Activated CD8-positive, alpha-beta T cell treated with anti-CD3 and anti-CD28 coated beads for 36 hours (primary cell): ENCODE measurements around the gene TTC23L. TPM values are rescaled to one million over a fixed set of nuclear protein-coding genes. Genes with fewer than 3 reads are reported as not detected.

Experiments used
- ATAC-seq: fragments of 200-7000 bp; cut with Tn5 transposase; one replicate; pipeline ENCODE4 v1.10.0; 2021; ENCODE audit warnings: mild to moderate bottlenecking, moderate library complexity
- CTCF ChIA-PET: fragments of 350-600 bp; sonication (Branson Sonifier 250); formaldehyde crosslinking; loops from one replicate; lab custom pipeline; 2021; ENCODE audit warnings: antibody characterized with exemption; lab: Charles Lee
- POLR2A ChIA-PET: fragments of 350-600 bp; sonication (Branson Sonifier 250); formaldehyde crosslinking; loops from one replicate; lab custom pipeline; 2021; ENCODE audit warnings: antibody characterized with exemption; lab: Charles Lee
- DNase-seq: peaks from one replicate; pipeline ENCODE4 v3.0.0-alpha.2; 2020
- H3K27ac Mint-ChIP-seq: one replicate; pipeline ENCODE4 v1.8.0; 2021; ENCODE audit warnings: mild to moderate bottlenecking, mixed read lengths
- H3K27me3 Mint-ChIP-seq: one replicate; pipeline ENCODE4 v1.8.0; 2021; ENCODE audit warnings: mixed read lengths
- H3K36me3 Mint-ChIP-seq: one replicate; pipeline ENCODE4 v1.8.0; 2021; ENCODE audit warnings: low read depth, mixed read lengths
- H3K4me1 Mint-ChIP-seq: one replicate; pipeline ENCODE4 v1.8.0; 2021; ENCODE audit warnings: low read depth, mixed read lengths
- H3K4me3 Mint-ChIP-seq: one replicate; pipeline ENCODE4 v1.8.0; 2021; ENCODE audit warnings: mild to moderate bottlenecking, moderate library complexity, mixed read lengths
- H3K9me3 Mint-ChIP-seq: one replicate; pipeline ENCODE4 v1.8.0; 2021; ENCODE audit warnings: mixed read lengths
- intact Hi-C: fragments of 100-400 bp; cut with micrococcal nuclease; formaldehyde crosslinking; loops from one replicate; pipeline ENCODE4 v1.10.0; 2022
- total RNA-seq, 2 experiments: library from RNA; stranded (reverse); gene quantifications; one replicate each; pipeline ENCODE4 v1.2.3, GENCODE V29; 2021
- TF ChIP-seq, protein P1 (sequence below): fragments of 200-600 bp; IDR thresholded peaks from one replicate; pipeline ENCODE4 v1.8.0; 2022; ENCODE audit warnings: antibody characterized with exemption, mild to moderate bottlenecking

Gene TTC23L
- total RNA-seq, 2 experiments from 2014 or later: 0.22 to 0.41 TPM

DNA sequence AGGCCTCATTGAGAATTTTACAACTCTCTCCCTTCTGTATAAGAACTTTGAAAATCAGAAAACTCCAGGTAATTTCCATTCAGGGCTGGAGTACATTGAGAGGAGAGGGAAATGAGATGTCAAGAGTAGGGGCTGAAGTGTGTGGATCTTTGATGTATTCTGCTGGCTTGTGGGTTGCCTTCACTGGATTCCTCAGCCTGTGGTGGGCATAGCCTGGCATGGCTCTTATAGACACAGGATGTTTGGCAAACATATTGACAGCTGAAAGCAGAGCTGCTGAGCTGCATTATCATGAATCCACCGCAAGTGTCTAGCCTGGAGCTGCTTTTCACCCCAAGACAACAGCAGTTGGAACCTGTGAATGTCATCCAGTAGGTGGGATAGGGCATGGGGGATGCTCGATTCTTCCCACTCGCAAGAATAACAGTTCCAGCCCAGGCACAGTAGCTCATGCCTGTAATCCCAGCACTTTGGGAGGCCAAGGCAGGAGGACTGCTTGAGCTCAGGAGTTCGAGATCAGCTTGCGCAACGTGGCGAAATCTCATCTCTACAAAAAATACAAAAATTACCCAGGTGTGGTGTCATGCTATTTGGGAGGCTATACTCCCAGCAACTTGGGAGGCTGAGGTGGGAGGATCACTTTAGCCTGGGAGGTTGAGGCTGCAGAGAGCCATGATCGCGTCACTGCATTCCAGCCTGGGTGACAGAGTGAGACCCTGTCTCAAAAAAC lies 36.0 kb upstream of the TTC23L start:
- Mint-ChIP-seq H3K27me3 (no peaks in the 10 kb centered on the region), H3K27ac (no peak overlapping the region), H3K4me1 (no peaks in the 10 kb centered on the region), H3K4me3 (no peak overlapping the region), H3K36me3 (no peaks in the 10 kb centered on the region), H3K9me3 (no peaks in the 10 kb centered on the region)
- no peak for ATAC-seq
- no peak for DNase-seq
- intact Hi-C loops: no loop called here
- TF ChIP-seq, protein P1, sequence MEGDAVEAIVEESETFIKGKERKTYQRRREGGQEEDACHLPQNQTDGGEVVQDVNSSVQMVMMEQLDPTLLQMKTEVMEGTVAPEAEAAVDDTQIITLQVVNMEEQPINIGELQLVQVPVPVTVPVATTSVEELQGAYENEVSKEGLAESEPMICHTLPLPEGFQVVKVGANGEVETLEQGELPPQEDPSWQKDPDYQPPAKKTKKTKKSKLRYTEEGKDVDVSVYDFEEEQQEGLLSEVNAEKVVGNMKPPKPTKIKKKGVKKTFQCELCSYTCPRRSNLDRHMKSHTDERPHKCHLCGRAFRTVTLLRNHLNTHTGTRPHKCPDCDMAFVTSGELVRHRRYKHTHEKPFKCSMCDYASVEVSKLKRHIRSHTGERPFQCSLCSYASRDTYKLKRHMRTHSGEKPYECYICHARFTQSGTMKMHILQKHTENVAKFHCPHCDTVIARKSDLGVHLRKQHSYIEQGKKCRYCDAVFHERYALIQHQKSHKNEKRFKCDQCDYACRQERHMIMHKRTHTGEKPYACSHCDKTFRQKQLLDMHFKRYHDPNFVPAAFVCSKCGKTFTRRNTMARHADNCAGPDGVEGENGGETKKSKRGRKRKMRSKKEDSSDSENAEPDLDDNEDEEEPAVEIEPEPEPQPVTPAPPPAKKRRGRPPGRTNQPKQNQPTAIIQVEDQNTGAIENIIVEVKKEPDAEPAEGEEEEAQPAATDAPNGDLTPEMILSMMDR: no peak
- CTCF ChIA-PET: no interaction called here
- POLR2A ChIA-PET: no interaction called here

DNA sequence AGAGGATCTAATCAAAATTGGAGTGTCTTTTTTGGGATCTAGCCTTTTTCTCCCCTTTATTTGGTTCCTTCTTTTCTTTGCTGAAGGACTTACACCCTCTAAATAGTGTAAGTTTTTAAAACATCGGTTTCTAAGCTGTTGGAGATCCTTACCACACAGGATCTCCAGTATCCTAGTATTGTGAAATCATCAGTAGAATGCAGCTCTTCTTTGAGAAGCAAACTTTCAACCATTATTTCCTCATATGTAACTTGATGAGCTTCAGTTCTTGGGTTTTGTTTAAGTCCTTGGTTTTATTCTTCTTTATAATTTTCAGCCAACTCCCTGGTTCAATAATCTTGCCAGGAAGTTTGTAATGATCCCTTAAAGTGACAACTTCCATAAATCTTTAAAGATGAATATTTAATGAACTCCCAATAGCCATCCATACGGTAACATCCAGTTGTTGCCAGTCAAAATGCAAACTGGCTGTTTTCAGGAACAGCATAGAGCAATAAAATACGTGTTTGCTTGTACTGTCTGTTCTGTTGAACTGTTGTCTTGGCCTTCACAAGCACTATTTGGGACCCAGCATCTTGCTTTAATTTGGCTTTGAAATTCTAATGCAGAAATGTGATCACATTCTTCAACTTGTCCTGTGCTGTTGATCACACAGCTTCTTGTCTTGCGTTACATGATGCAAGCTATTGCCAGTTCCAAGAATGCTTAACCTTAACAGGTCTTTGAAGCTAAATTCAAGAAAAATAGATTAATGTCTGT lies 34.8 kb upstream of the TTC23L start:
- POLR2A ChIA-PET: no interaction called here
- CTCF ChIA-PET: interaction anchor here (1.2 kb wide), 1 partner anchor 9 kb away, joined by 3 read pairs; no protein-coding TSS in a partner anchor
- ATAC-seq: no peak
- Mint-ChIP-seq H3K4me1 (no peaks in the 10 kb centered on the region), H3K4me3 (no peak overlapping the region), H3K27me3 (no peaks in the 10 kb centered on the region), H3K27ac (no peak overlapping the region), H3K36me3 (no peaks in the 10 kb centered on the region), H3K9me3 (no peaks in the 10 kb centered on the region)
- TF ChIP-seq, protein P1: no peak
- intact Hi-C loops: no loop called here
- no peak for DNase-seq

DNA sequence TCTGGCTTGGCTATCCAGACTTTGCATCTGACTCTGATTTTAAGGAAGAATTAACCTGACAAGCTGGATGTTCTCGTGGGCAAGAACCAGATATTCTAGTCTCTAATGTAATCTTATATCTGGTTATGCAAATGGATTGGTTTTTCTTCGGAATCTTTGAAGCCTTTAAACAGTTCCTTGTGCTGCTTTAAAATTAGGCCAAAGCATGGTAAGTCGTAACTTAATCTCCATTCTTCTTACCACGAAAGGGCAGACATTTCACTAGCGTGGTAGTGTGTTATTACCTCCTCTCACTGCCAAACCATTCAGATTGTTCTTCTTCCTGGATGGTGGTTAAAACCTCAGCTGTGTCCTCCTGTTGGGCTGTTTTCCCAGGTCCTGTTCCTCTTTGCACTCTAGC lies 34.1 kb upstream of the TTC23L start:
- Mint-ChIP-seq H3K27me3 (no peaks in the 10 kb centered on the region), H3K4me3 (no peak overlapping the region), H3K36me3 (no peaks in the 10 kb centered on the region), H3K27ac (no peak overlapping the region), H3K4me1 (no peaks in the 10 kb centered on the region), H3K9me3 (no peaks in the 10 kb centered on the region)
- TF ChIP-seq, protein P1: no peak
- ATAC-seq (no peak), DNase-seq (no peak)
- ChIA-PET CTCF (no interaction called here), POLR2A (no interaction called here)
- intact Hi-C loops: no loop called here

DNA sequence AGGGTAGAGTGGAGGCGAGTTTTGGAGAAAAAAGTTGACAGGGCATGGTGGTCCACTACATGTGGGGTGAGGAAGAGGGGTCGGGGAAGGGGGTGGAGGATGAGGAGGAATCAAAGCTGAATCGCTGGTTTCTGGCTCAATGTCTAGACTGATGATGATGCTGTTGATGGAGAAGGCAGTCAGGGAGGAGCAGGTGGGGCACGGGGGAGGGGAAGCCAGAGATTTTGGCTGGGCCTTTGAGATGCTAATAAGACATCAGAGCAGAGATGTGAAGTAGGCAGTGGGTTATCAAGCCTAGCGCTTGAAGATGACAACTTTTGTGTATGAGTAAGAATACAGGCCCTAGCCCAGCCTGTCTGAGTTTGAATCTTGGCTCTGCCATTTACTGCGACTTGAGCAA lies 32.4 kb upstream of the TTC23L start:
- ChIA-PET POLR2A (no interaction called here), CTCF (no interaction called here)
- H3K4me3 Mint-ChIP-seq: no peak overlapping the region
- no peak for DNase-seq
- H3K27ac Mint-ChIP-seq: no peak overlapping the region
- H3K4me1 Mint-ChIP-seq: no peaks in the 10 kb centered on the region
- H3K9me3 Mint-ChIP-seq: no peaks in the 10 kb centered on the region
- no peaks in the 10 kb centered on the region for H3K36me3 Mint-ChIP-seq
- TF ChIP-seq, protein P1: no peak
- peaks cover 3% of the 10 kb centered on the region for H3K27me3 Mint-ChIP-seq
- ATAC-seq: no peak
- intact Hi-C loops: no loop called here

DNA sequence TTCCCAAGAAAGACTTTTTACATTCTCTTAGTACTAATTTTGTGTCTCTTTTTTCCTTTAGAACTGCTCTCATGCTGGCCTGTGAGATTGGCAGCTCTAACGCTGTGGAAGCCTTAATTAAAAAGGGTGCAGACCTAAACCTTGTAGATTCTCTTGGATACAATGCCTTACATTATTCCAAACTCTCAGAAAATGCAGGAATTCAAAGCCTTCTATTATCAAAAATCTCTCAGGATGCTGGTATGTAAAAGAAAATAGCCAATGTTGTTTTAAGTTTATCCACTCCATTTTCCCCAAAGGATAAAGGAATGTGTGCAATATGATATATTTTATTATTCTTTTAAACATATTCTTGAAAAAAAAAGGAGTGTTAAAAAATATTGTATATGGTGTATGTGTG lies 27.3 kb upstream of the TTC23L start:
- Mint-ChIP-seq H3K9me3 (no peaks in the 10 kb centered on the region), H3K36me3 (no peaks in the 10 kb centered on the region), H3K4me1 (no peaks in the 10 kb centered on the region), H3K4me3 (no peak overlapping the region), H3K27ac (no peak overlapping the region), H3K27me3 (peaks cover 3% of the 10 kb centered on the region)
- ATAC-seq: no peak
- intact Hi-C loops: no loop called here
- TF ChIP-seq, protein P1: no peak
- DNase-seq: no peak
- ChIA-PET CTCF (no interaction called here), POLR2A (no interaction called here)
